Vagina (tissue), 2 donors: Measurements from ENCODE around the gene MORN4. TPM values are rescaled to one million over a fixed set of nuclear protein-coding genes. Genes with fewer than 3 reads are reported as not detected.
"Not testable (repeated sequence)": the region's sequence is repeated elsewhere in the genome, so short reads cannot be mapped to it uniquely, and the experiment has no call there.

Source experiments
- DNase-seq, 2 donors: peaks; one replicate each; pipeline ENCODE4 v3.0.0-alpha.2; 2017; ENCODE audit errors: extremely low spot score in 2 of 2
- H3K27ac ChIP-seq: fragments of 200-600 bp; sonication (generic); one replicate; pipeline ENCODE4 v1.5.1; 2019
- H3K27me3 ChIP-seq: fragments of 200-600 bp; sonication (generic); one replicate; pipeline ENCODE4 v1.5.1; 2019
- H3K36me3 ChIP-seq, 2 donors: fragments of 200-600 bp; sonication (generic); one replicate each; pipeline ENCODE4 v1.5.1; 2017 to 2019
- H3K4me1 ChIP-seq: fragments of 200-600 bp; sonication (generic); one replicate; pipeline ENCODE4 v1.5.1; 2019
- H3K4me3 ChIP-seq, 2 donors: fragments of 200-600 bp; sonication (generic); 1 replicate in 1 of 2; 2 replicates in 1 of 2; pipeline ENCODE4 v1.5.1; 2016 to 2019
- H3K9me3 ChIP-seq: fragments of 200-600 bp; sonication (generic); one replicate; pipeline ENCODE4 v1.5.1; 2019
- POLR2A ChIP-seq, 2 donors: fragments of 450-650 bp; IDR thresholded peaks; one replicate each; pipeline ENCODE4 v1.6.1; 2017; ENCODE audit warnings: antibody characterized with exemption in 2 of 2, mild to moderate bottlenecking in 2 of 2, moderate library complexity in 2 of 2
- POLR2AphosphoS5 ChIP-seq, 2 donors: sonication (generic); formaldehyde crosslinking; IDR thresholded peaks; one replicate each; pipeline ENCODE4 v1.9.0; 2017; ENCODE audit warnings: antibody characterized with exemption in 2 of 2, mild to moderate bottlenecking in 2 of 2, low read depth in 1 of 2; ENCODE audit not compliant: insufficient read depth in 1 of 2
- intact Hi-C: fragments of 100-400 bp; cut with DNase I; formaldehyde crosslinking; loops from one replicate; pipeline ENCODE4 v1.15.1; 2023
- total RNA-seq: library from RNA; depleted of rRNA; stranded (reverse); fragments of >200 nt; gene quantifications from one replicate; pipeline ENCODE4 v1.2.3, GENCODE V29; 2016
- TF ChIP-seq, protein P1 (sequence below), 3 experiments: fragments of 450-650 bp in 2 of 3; fragments of 200-600 bp in 1 of 3; sonication (generic) in 1 of 3; IDR thresholded peaks; one replicate each; pipeline ENCODE4 v1.5.1; 2017 to 2019; ENCODE audit warnings: antibody characterized with exemption in 3 of 3, mild to moderate bottlenecking in 2 of 3, moderate library complexity in 2 of 3

The MORN4 gene
- total RNA-seq, 1 donor from 2014 or later = 1.7 TPM

DNA sequence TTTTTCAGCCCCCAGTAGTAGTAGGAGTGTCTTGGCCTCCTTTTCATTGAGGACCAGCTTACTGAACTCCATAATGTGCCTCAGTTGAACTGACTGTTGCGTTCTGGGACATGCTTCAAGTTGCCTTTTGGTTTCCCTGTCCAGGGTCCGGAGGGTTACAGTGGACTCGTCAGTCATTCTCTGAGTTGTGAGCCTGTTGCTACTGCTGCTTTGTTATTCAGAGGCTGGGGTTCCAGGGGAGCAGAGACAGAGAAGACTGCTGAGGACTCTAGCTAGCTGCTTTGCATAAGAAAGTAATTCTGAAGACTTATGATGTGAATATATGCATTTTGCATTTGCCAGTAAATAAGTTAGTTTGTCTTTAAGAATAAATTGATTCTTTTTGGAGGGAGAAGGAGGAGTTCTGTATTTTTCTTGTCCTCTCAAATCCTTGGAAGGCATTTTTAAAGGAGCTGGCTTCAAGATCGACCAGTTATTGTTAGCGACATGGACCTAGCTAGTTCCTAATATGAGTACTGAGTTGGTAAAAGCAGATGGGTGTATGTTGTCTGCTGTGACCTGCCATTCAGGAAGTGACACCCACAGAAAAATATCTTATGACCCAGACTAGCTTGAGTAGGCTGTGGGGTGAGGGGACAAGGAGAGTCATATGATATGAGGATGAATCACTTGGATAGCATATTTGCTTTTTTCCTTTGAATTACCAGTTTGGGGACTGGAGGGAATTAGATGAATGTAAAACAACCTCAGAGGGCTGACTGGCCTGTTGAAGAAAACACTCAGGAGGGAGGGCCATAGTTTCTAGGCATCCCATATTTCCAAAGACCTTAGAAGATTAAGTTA, 15.5 kb upstream of the MORN4 start:
- Histone ChIP-seq H3K27me3 (no peaks in the 10 kb centered on the region), H3K4me3 (no peak overlapping the region), H3K27ac (peak overlapping the region; percentile 73), H3K9me3 (no peaks in the 10 kb centered on the region), H3K36me3 (peaks cover 0 to 35% of the 10 kb centered on the region in 2 donors), H3K4me1 (peaks cover 37% of the 10 kb centered on the region)
- DNase-seq = no peak
- TF ChIP-seq POLR2AphosphoS5 (IDR thresholded peaks at IDR 0.05; ENCODE audit: insufficient read depth in 1 of 2, low read depth in 1 of 2) = peak in 1 of 2 donors; percentile 76
- TF ChIP-seq, protein P1, sequence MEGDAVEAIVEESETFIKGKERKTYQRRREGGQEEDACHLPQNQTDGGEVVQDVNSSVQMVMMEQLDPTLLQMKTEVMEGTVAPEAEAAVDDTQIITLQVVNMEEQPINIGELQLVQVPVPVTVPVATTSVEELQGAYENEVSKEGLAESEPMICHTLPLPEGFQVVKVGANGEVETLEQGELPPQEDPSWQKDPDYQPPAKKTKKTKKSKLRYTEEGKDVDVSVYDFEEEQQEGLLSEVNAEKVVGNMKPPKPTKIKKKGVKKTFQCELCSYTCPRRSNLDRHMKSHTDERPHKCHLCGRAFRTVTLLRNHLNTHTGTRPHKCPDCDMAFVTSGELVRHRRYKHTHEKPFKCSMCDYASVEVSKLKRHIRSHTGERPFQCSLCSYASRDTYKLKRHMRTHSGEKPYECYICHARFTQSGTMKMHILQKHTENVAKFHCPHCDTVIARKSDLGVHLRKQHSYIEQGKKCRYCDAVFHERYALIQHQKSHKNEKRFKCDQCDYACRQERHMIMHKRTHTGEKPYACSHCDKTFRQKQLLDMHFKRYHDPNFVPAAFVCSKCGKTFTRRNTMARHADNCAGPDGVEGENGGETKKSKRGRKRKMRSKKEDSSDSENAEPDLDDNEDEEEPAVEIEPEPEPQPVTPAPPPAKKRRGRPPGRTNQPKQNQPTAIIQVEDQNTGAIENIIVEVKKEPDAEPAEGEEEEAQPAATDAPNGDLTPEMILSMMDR (IDR thresholded peaks at IDR 0.05) = no peak
- no peak for TF ChIP-seq POLR2A (IDR thresholded peaks at IDR 0.05)
- intact Hi-C loops = no loop called here

GRCh38 chr10:97647556-97647955, 14.3 kb upstream of the MORN4 start:
- TF ChIP-seq POLR2A (IDR thresholded peaks at IDR 0.05) = no peak
- TF ChIP-seq, protein P1 (IDR thresholded peaks at IDR 0.05) = no peak
- TF ChIP-seq POLR2AphosphoS5 (IDR thresholded peaks at IDR 0.05; ENCODE audit: insufficient read depth in 1 of 2, low read depth in 1 of 2) = no peak
- H3K36me3 ChIP-seq = peaks cover 0 to 25% of the 10 kb centered on the region in 2 donors
- H3K27ac ChIP-seq = peak overlapping the region; percentile 73

GRCh38 chr10:97644936-97645335, 11.6 kb upstream of the MORN4 start:
- Histone ChIP-seq H3K36me3 (peaks cover 0 to 9% of the 10 kb centered on the region in 2 donors), H3K27ac (no peak overlapping the region), H3K9me3 (no peaks in the 10 kb centered on the region), H3K4me1 (peaks cover 59% of the 10 kb centered on the region), H3K27me3 (no peaks in the 10 kb centered on the region), H3K4me3 (no peak overlapping the region)
- intact Hi-C loops = no loop called here
- no peak for TF ChIP-seq POLR2AphosphoS5 (IDR thresholded peaks at IDR 0.05; ENCODE audit: insufficient read depth in 1 of 2, low read depth in 1 of 2)
- TF ChIP-seq, protein P1 (IDR thresholded peaks at IDR 0.05) = no peak
- TF ChIP-seq POLR2A (IDR thresholded peaks at IDR 0.05) = no peak
- DNase-seq = no peak

More at GRCh38 chr10:97647556-97647955, 14.3 kb upstream of the MORN4 start:
- H3K27me3 ChIP-seq = no peaks in the 10 kb centered on the region
- H3K4me1 ChIP-seq = peaks cover 48% of the 10 kb centered on the region
- intact Hi-C loops = no loop called here
- H3K4me3 ChIP-seq = no peak overlapping the region
- DNase-seq = no peak
- no peaks in the 10 kb centered on the region for H3K9me3 ChIP-seq

DNA sequence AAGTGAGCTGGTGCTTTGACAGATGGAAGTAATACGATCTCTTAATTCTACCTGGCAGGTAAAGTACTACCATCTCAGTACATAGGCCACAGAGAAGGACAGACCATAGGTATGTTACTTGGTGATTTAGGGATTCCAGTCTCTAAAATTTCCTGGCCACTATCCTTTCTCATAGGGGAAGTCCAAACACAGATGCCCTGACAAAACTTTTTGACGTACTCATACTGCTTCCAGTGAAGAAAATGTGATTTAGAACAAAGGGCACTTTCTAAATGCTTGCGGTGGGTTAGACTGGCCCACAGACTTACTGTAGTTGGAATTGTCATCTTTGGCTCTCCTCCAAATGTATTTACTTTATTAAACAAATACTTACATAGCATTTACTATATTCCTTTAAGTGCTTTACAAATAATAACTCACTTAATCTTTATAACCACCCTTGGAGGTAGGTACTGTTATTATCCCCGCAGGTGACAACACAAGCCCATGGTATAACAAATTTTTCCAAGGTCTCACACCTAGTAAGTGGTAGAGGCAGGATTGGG, 10.2 kb upstream of the MORN4 start:
- H3K4me1 ChIP-seq = peaks cover 45% of the 10 kb centered on the region
- H3K9me3 ChIP-seq = no peaks in the 10 kb centered on the region
- H3K4me3 ChIP-seq = no peak overlapping the region
- H3K27ac ChIP-seq = no peak overlapping the region
- H3K27me3 ChIP-seq = no peaks in the 10 kb centered on the region
- intact Hi-C loops = no loop called here
- peaks cover 0 to 9% of the 10 kb centered on the region in 2 donors for H3K36me3 ChIP-seq
- no peak for DNase-seq
- no peak for TF ChIP-seq POLR2AphosphoS5 (IDR thresholded peaks at IDR 0.05; ENCODE audit: insufficient read depth in 1 of 2, low read depth in 1 of 2)
- TF ChIP-seq, protein P1 (IDR thresholded peaks at IDR 0.05) = no peak
- TF ChIP-seq POLR2A (IDR thresholded peaks at IDR 0.05) = no peak

- H3K27me3 ChIP-seq, intact Hi-C loops, H3K4me3 ChIP-seq, H3K27ac ChIP-seq, DNase-seq, H3K9me3 ChIP-seq, H3K36me3 ChIP-seq: not testable (repeated sequence)
- H3K4me1 ChIP-seq = peaks cover 36% of the 10 kb centered on the region
Measured at GRCh38 chr10:97642471-97643159, 9.3 kb upstream of the MORN4 start.
